ENCODE data around the gene GJA1. TPM values are rescaled to one million over a fixed set of nuclear protein-coding genes. Genes with fewer than 3 reads are reported as not detected.
A peak's percentile ranks its signal among the peaks of the same experiment; 100 is the strongest.

The GJA1 gene
- total RNA-seq, 4 donors from 2014 or later: 237 to 425 (median 346) TPM

- peak in 1 of 2 donors; percentile 43 for DNase-seq (ENCODE audit: low spot score in 2 of 2)
- no peak overlapping the region for H3K4me3 ChIP-seq (ENCODE audit: low read depth, poor library complexity, severe bottlenecking)
- no peak for TF ChIP-seq CTCF (IDR thresholded peaks at IDR 0.05)
- TF ChIP-seq POLR2A (IDR thresholded peaks at IDR 0.05): no peak
- 91 to 94% methylated on average over 6 of the region's 6 CpGs for WGBS, 2 donors
- intact Hi-C loops (cut with DNase I; ENCODE audit: low total_unique reads): no loop called here
Observed at GRCh38 chr6:121465101-121465500, 29.7 kb downstream of the GJA1 start.

GRCh38 chr6:121479486-121480098 is 44.1 kb downstream of the GJA1 start:
- 93 to 96% methylated on average over 21 of the region's 21 CpGs for WGBS, 2 donors
- no peak for TF ChIP-seq CTCF (IDR thresholded peaks at IDR 0.05)
- TF ChIP-seq POLR2A (IDR thresholded peaks at IDR 0.05): no peak
- intact Hi-C loops (cut with DNase I; ENCODE audit: low total_unique reads): no loop called here
- no peak overlapping the region for H3K4me3 ChIP-seq (ENCODE audit: low read depth, poor library complexity, severe bottlenecking)
- DNase-seq (ENCODE audit: low spot score in 2 of 2): no peak

GRCh38 chr6:121480099-121480713 is 44.8 kb downstream of the GJA1 start:
- intact Hi-C loops (cut with DNase I; ENCODE audit: low total_unique reads): no loop called here
- WGBS, 2 donors: 96% methylated on average over 18 of the region's 18 CpGs
- TF ChIP-seq CTCF (IDR thresholded peaks at IDR 0.05) (no peak), POLR2A (IDR thresholded peaks at IDR 0.05) (no peak)
- H3K4me3 ChIP-seq (ENCODE audit: low read depth, poor library complexity, severe bottlenecking): no peak overlapping the region
- DNase-seq (ENCODE audit: low spot score in 2 of 2): no peak

- 52 to 57% methylated on average over 6 of the region's 6 CpGs for WGBS, 2 donors
- intact Hi-C loops (cut with DNase I; ENCODE audit: low total_unique reads): no loop called here
- H3K4me3 ChIP-seq (ENCODE audit: low read depth, poor library complexity, severe bottlenecking): no peak overlapping the region
- no peak for DNase-seq (ENCODE audit: low spot score in 2 of 2)
- TF ChIP-seq POLR2A (IDR thresholded peaks at IDR 0.05): no peak
- TF ChIP-seq CTCF (IDR thresholded peaks at IDR 0.05): no peak
Observed at GRCh38 chr6:121482004-121482693, 46.7 kb downstream of the GJA1 start.

GRCh38 chr6:121482751-121483150 is 47.3 kb downstream of the GJA1 start:
- TF ChIP-seq POLR2A (IDR thresholded peaks at IDR 0.05): no peak
- TF ChIP-seq CTCF (IDR thresholded peaks at IDR 0.05): no peak
- no peak overlapping the region for H3K4me3 ChIP-seq (ENCODE audit: low read depth, poor library complexity, severe bottlenecking)
- DNase-seq (ENCODE audit: low spot score in 2 of 2): no peak
- intact Hi-C loops (cut with DNase I; ENCODE audit: low total_unique reads): no loop called here
